HepG2 (cell line): ENCODE data around the gene TNFAIP2. TPM values are rescaled to one million over a fixed set of nuclear protein-coding genes. Genes with fewer than 3 reads are reported as not detected.

Experiments
- IKZF1 ChIP-seq: fragments of 450-650 bp; IDR thresholded peaks from 2 replicates; pipeline ENCODE4 v1.7.1; 2016
- JARID2 ChIP-seq: sonication (generic); formaldehyde crosslinking; IDR thresholded peaks from 2 replicates; pipeline ENCODE4 v1.8.1; 2023; ENCODE audit warnings: missing genetic modification reagents, inconsistent platforms; ENCODE audit not compliant: insufficient replicate concordance
- NFAT5 ChIP-seq: sonication (generic); formaldehyde crosslinking; IDR thresholded peaks from 2 replicates; pipeline ENCODE4 v1.4.0; 2020; ENCODE audit warnings: missing genetic modification reagents
- RAD51 ChIP-seq: fragments of 450-650 bp; IDR thresholded peaks from 2 replicates; pipeline ENCODE4 v1.6.1; 2016; ENCODE audit warnings: borderline replicate concordance
- SETDB1 ChIP-seq: sonication (generic); formaldehyde crosslinking; IDR thresholded peaks from 2 replicates; pipeline ENCODE4 v1.5.1; 2020; ENCODE audit warnings: missing genetic modification reagents, mild to moderate bottlenecking, borderline replicate concordance
- ZBTB7B ChIP-seq: sonication (generic); formaldehyde crosslinking; IDR thresholded peaks from 2 replicates; pipeline ENCODE4 v1.4.0; 2020; ENCODE audit warnings: missing genetic modification reagents
- ZC3H4 ChIP-seq: sonication (generic); formaldehyde crosslinking; IDR thresholded peaks from 2 replicates; pipeline ENCODE4 v1.4.0; 2020; ENCODE audit warnings: missing genetic modification reagents, borderline replicate concordance
- ZNF574 ChIP-seq: sonication (generic); formaldehyde crosslinking; IDR thresholded peaks from 2 replicates; pipeline ENCODE4 v1.4.0; 2020; ENCODE audit warnings: missing genetic modification reagents
- ZNF777 ChIP-seq: sonication (generic); formaldehyde crosslinking; IDR thresholded peaks from 2 replicates; pipeline ENCODE4 v1.4.0; 2020; ENCODE audit warnings: missing genetic modification reagents
- polyA plus RNA-seq, 8 experiments: library from polyadenylated mRNA; depleted of rRNA in 3 of 8; stranded (reverse) in 7 of 8; unstranded in 1 of 8; fragments of >200 nt; fragmentation: Illumina TruSeq in 4 of 8; extraction: Trizol in 4 of 8; gene quantifications; 2 replicates each; pipeline versions ENCODE4 v1.2.1 to v1.2.3, GENCODE V29; 2011 to 2016; ENCODE audit warnings: low read depth in 4 of 8, missing spikeins in 1 of 8, mixed read lengths in 1 of 8; ENCODE audit not compliant: insufficient read depth in 1 of 8
- total RNA-seq, 5 experiments: library from RNA; depleted of rRNA; stranded (reverse); fragments of >200 nt; fragmentation: Illumina TruSeq; extraction: Trizol; gene quantifications; 2 replicates each; pipeline ENCODE4 v1.2.3, GENCODE V29; 2016; ENCODE audit warnings: low read depth in 1 of 5
- TF ChIP-seq, protein P1 (sequence below): sonication (generic); formaldehyde crosslinking; IDR thresholded peaks from 2 replicates; pipeline ENCODE4 v1.5.0; 2020; ENCODE audit warnings: missing genetic modification reagents
- TF ChIP-seq, protein P2 (sequence below), 2 experiments: sonication (generic) in 1 of 2; formaldehyde crosslinking in 1 of 2; IDR thresholded peaks; 2 replicates each; pipeline versions ENCODE4 v1.4.0 to v1.6.1; 2016 to 2020; ENCODE audit warnings: borderline replicate concordance in 1 of 2, low read depth in 1 of 2, mild to moderate bottlenecking in 1 of 2, missing genetic modification reagents in 1 of 2

The TNFAIP2 gene
- total and polyA plus RNA-seq, 2 of the 13 experiments (the other 11 are each of a cell fraction or from before 2014, with no cell fraction given) = 0.46 to 1.5 TPM

DNA sequence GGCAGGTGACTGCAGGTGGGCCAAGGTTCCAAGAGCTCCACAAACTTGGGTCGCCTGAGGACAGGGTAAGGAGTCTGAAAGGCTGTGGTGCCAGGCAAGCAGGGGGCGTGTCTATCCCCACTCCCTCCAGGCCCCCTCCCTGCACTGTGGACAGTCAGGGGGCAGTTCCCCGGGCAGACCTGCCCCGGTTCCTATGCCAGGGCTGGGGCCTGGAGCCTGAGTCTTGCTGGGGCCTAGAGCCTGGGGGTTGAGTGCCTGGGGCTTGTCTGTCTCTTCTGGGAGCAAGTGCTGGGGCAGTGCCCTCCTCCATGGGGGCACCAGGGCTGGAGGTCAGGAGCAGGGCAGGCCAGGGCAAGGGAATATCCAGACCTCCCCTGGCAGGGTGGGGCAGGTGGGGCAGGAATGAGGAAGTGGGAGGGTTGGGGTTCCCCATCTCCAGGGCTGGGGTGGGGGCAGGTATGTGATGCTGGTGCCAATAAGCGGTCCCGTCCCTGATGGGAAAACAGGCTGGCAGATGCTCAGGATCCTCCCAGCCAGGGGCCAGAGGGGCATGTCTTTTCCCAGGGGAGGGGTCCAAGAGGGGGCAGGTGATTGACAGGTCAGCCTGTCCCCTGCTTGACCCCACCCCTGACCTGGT is 11.9 kb upstream of the TNFAIP2 start (continued):
- no peak for TF ChIP-seq SETDB1
- no peak for TF ChIP-seq NFAT5 (CRISPR knock-in tag)
- TF ChIP-seq, protein P1, sequence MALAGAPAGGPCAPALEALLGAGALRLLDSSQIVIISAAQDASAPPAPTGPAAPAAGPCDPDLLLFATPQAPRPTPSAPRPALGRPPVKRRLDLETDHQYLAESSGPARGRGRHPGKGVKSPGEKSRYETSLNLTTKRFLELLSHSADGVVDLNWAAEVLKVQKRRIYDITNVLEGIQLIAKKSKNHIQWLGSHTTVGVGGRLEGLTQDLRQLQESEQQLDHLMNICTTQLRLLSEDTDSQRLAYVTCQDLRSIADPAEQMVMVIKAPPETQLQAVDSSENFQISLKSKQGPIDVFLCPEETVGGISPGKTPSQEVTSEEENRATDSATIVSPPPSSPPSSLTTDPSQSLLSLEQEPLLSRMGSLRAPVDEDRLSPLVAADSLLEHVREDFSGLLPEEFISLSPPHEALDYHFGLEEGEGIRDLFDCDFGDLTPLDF (CRISPR knock-in tag) = no peak
- TF ChIP-seq ZBTB7B (CRISPR knock-in tag) = no peak
- TF ChIP-seq IKZF1 = no peak
- TF ChIP-seq ZNF777 (CRISPR knock-in tag) = no peak
- TF ChIP-seq, protein P2, sequence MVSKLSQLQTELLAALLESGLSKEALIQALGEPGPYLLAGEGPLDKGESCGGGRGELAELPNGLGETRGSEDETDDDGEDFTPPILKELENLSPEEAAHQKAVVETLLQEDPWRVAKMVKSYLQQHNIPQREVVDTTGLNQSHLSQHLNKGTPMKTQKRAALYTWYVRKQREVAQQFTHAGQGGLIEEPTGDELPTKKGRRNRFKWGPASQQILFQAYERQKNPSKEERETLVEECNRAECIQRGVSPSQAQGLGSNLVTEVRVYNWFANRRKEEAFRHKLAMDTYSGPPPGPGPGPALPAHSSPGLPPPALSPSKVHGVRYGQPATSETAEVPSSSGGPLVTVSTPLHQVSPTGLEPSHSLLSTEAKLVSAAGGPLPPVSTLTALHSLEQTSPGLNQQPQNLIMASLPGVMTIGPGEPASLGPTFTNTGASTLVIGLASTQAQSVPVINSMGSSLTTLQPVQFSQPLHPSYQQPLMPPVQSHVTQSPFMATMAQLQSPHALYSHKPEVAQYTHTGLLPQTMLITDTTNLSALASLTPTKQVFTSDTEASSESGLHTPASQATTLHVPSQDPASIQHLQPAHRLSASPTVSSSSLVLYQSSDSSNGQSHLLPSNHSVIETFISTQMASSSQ (IDR thresholded peaks at IDR 0.05; ENCODE audit: low read depth) = no peak
- TF ChIP-seq, protein P2 (CRISPR knock-in tag; IDR thresholded peaks at IDR 0.05; ENCODE audit: borderline replicate concordance) = no peak
- no peak for TF ChIP-seq JARID2
- TF ChIP-seq RAD51 = no peak
- no peak for TF ChIP-seq ZNF574 (CRISPR knock-in tag)
- TF ChIP-seq ZC3H4 (CRISPR knock-in tag) = no peak
